Cardiac muscle cell (in vitro differentiated cells and primary cell): ENCODE results near the gene TPSAB1. TPM values are rescaled to one million over a fixed set of nuclear protein-coding genes. Genes with fewer than 3 reads are reported as not detected.
"Not testable (repeated sequence)": the region's sequence is repeated elsewhere in the genome, so short reads cannot be mapped to it uniquely, and the experiment has no call there.

Source experiments
- DNase-seq, 2 donors: peaks; one replicate each; pipeline versions ENCODE4 v3.0.0 to v3.0.0-alpha.2; 2010 to 2017; ENCODE audit warnings: low read depth in 1 of 2, low spot score in 1 of 2
- H3K27ac ChIP-seq: fragments of 200-600 bp; sonication (generic); 2 replicates; pipeline ENCODE4 v1.5.1; 2016
- H3K27me3 ChIP-seq: fragments of 200-600 bp; sonication (generic); 2 replicates; pipeline ENCODE4 v1.6.0; 2016; ENCODE audit warnings: control low read depth
- H3K36me3 ChIP-seq: fragments of 200-600 bp; sonication (generic); 2 replicates; pipeline ENCODE4 v1.5.1; 2016; ENCODE audit warnings: control low read depth
- H3K4me1 ChIP-seq: fragments of 200-600 bp; sonication (generic); 2 replicates; pipeline ENCODE4 v1.8.1; 2017; ENCODE audit warnings: low read depth, mild to moderate bottlenecking, mixed run types
- H3K4me3 ChIP-seq: fragments of 200-600 bp; sonication (generic); 2 replicates; pipeline ENCODE4 v1.5.1; 2016; ENCODE audit warnings: mild to moderate bottlenecking
- H3K9me3 ChIP-seq: fragments of 200-600 bp; sonication (generic); 2 replicates; pipeline ENCODE4 v1.5.1; 2017; ENCODE audit warnings: low read depth, mild to moderate bottlenecking, control low read depth
- CTCF ChIP-seq: IDR thresholded peaks from 2 replicates; pipeline ENCODE4 v1.5.1; 2012; ENCODE audit warnings: low read depth, mild to moderate bottlenecking, low read length
- polyA plus RNA-seq: library from polyadenylated mRNA; unstranded; fragments of >200 nt; fragmentation: Nextera tagmentation; extraction: Ambion mirVana; gene quantifications from 2 replicates; pipeline ENCODE4 v1.2.1, GENCODE V29; 2016
- total RNA-seq: library from RNA; depleted of rRNA; stranded (reverse); fragments of >200 nt; gene quantifications from 2 replicates; pipeline ENCODE4 v1.2.3, GENCODE V29; 2016

The TPSAB1 gene
- total and polyA plus RNA-seq, 2 experiments from 2014 or later = not detected

- Histone ChIP-seq H3K27me3 (no peaks in the 10 kb centered on the region), H3K27ac (no peak overlapping the region), H3K36me3 (no peaks in the 10 kb centered on the region), H3K4me3 (no peak overlapping the region), H3K9me3 (no peaks in the 10 kb centered on the region), H3K4me1 (no peaks in the 10 kb centered on the region)
- DNase-seq = no peak
- no peak for TF ChIP-seq CTCF
Observed at GRCh38 chr16:1245452-1246020, 5.0 kb downstream of the TPSAB1 start.

- H3K27me3 ChIP-seq, DNase-seq, H3K4me1 ChIP-seq, H3K27ac ChIP-seq, H3K9me3 ChIP-seq, H3K4me3 ChIP-seq, H3K36me3 ChIP-seq: not testable (repeated sequence)
Observed at GRCh38 chr16:1247903-1248537, 7.5 kb downstream of the TPSAB1 start.

- not testable (repeated sequence) for H3K27ac ChIP-seq, H3K4me3 ChIP-seq, H3K27me3 ChIP-seq, H3K36me3 ChIP-seq, H3K9me3 ChIP-seq, DNase-seq, H3K4me1 ChIP-seq
Observed at GRCh38 chr16:1249031-1249755, 8.7 kb downstream of the TPSAB1 start.

GRCh38 chr16:1253701-1254364, 13.3 kb downstream of the TPSAB1 start:
- H3K27me3 ChIP-seq = peaks cover 15% of the 10 kb centered on the region

GRCh38 chr16:1254821-1255220, 14.3 kb downstream of the TPSAB1 start:
- DNase-seq, H3K36me3 ChIP-seq, H3K4me3 ChIP-seq, H3K4me1 ChIP-seq, H3K27ac ChIP-seq, H3K9me3 ChIP-seq: not testable (repeated sequence)
- peaks cover 25% of the 10 kb centered on the region for H3K27me3 ChIP-seq

More at GRCh38 chr16:1253701-1254364, 13.3 kb downstream of the TPSAB1 start:
- H3K4me1 ChIP-seq, H3K4me3 ChIP-seq, DNase-seq, H3K9me3 ChIP-seq, H3K27ac ChIP-seq, H3K36me3 ChIP-seq: not testable (repeated sequence)

GRCh38 chr16:1255276-1256122, 15.0 kb downstream of the TPSAB1 start, which contains the start of gene TPSD1:
Gene TPSD1, plus strand, starts transcription at chr16:1256069. Its CDS starts 212 bp downstream, at chr16:1256281.
- H3K4me3 ChIP-seq, H3K9me3 ChIP-seq, H3K36me3 ChIP-seq, H3K27ac ChIP-seq, H3K4me1 ChIP-seq, DNase-seq: not testable (repeated sequence)
- H3K27me3 ChIP-seq = peaks cover 32% of the 10 kb centered on the region

- H3K36me3 ChIP-seq, H3K4me3 ChIP-seq, H3K4me1 ChIP-seq, H3K9me3 ChIP-seq, H3K27ac ChIP-seq, DNase-seq: not testable (repeated sequence)
- peaks cover 41% of the 10 kb centered on the region for H3K27me3 ChIP-seq
Observed at GRCh38 chr16:1256296-1256873, 15.9 kb downstream of the TPSAB1 start.

- TF ChIP-seq CTCF = no peak
- Histone ChIP-seq H3K4me3 (no peak overlapping the region), H3K27me3 (peaks cover 46% of the 10 kb centered on the region), H3K9me3 (no peaks in the 10 kb centered on the region), H3K36me3 (no peaks in the 10 kb centered on the region), H3K4me1 (peaks cover 4% of the 10 kb centered on the region), H3K27ac (no peak overlapping the region)
- DNase-seq = no peak
Observed at GRCh38 chr16:1256874-1257322, 16.4 kb downstream of the TPSAB1 start.
